MCF 10A (cell line): ENCODE data around the gene NTF4. TPM values are rescaled to one million over a fixed set of nuclear protein-coding genes. Genes with fewer than 3 reads are reported as not detected.

Source experiments
- BruUV-seq: library from RNA; stranded (reverse); fragments of 400-500 nt; replicated peaks from 2 replicates; lab custom pipeline; 2021; lab: Mats Ljungman, UMichigan
- CTCF ChIA-PET: fragments of 300-600 bp; sonication (Branson Sonifier 250); formaldehyde crosslinking; extraction: SDS; loops from one replicate; lab custom pipeline; 2021; ENCODE audit warnings: antibody characterized with exemption, inconsistent platforms; lab: Yijun Ruan, JAX
- POLR2A ChIA-PET: fragments of 300-600, 350-650 bp; sonication (Branson Sonifier 250); formaldehyde crosslinking; extraction: SDS; loops from one replicate; lab custom pipeline; 2020; ENCODE audit warnings: antibody characterized with exemption, inconsistent platforms; lab: Yijun Ruan, JAX
- DNase-seq: peaks from one replicate; pipeline ENCODE4 v3.0.0-alpha.2; 2018; ENCODE audit not compliant: unreplicated experiment
- H3K27ac Mint-ChIP-seq: one replicate; pipeline ENCODE4 v1.8.0; 2022; ENCODE audit warnings: mild to moderate bottlenecking, low read depth, mixed read lengths; ENCODE audit not compliant: unreplicated experiment
- H3K27me3 Mint-ChIP-seq: one replicate; pipeline ENCODE4 v1.8.0; 2022; ENCODE audit warnings: mixed read lengths; ENCODE audit not compliant: insufficient read depth, unreplicated experiment
- H3K36me3 Mint-ChIP-seq: one replicate; pipeline ENCODE4 v1.8.0; 2022; ENCODE audit warnings: mild to moderate bottlenecking, moderate library complexity, mixed read lengths; ENCODE audit not compliant: insufficient read depth, unreplicated experiment
- H3K4me1 Mint-ChIP-seq: one replicate; pipeline ENCODE4 v1.8.0; 2022; ENCODE audit warnings: mixed read lengths; ENCODE audit not compliant: insufficient read depth, unreplicated experiment
- H3K4me3 Mint-ChIP-seq: one replicate; pipeline ENCODE4 v1.8.0; 2022; ENCODE audit warnings: mild to moderate bottlenecking, moderate library complexity, mixed read lengths; ENCODE audit not compliant: unreplicated experiment
- H3K9me3 Mint-ChIP-seq: one replicate; pipeline ENCODE4 v1.8.0; 2022; ENCODE audit warnings: mixed read lengths; ENCODE audit not compliant: unreplicated experiment
- intact Hi-C: fragments of 100-400 bp; cut with micrococcal nuclease; formaldehyde crosslinking; loops from 2 replicates; pipeline ENCODE4 v1.14.1; 2022
- total RNA-seq: library from RNA; stranded (reverse); gene quantifications from 2 replicates; pipeline ENCODE4 v1.2.3, GENCODE V29; 2022
- TF ChIP-seq, protein P1 (sequence below): fragments of 200-600 bp; IDR thresholded peaks from one replicate; pipeline ENCODE4 v1.8.0; 2022; ENCODE audit warnings: antibody characterized with exemption, mild to moderate bottlenecking; ENCODE audit not compliant: unreplicated experiment

NTF4 gene
- total RNA-seq, 1 experiment from 2014 or later, result 7.8 TPM

- Mint-ChIP-seq H3K36me3 (peaks cover 88% of the 10 kb centered on the region), H3K27ac (no peak overlapping the region), H3K27me3 (no peaks in the 10 kb centered on the region), H3K4me1 (no peaks in the 10 kb centered on the region), H3K4me3 (no peak overlapping the region), H3K9me3 (no peaks in the 10 kb centered on the region)
- POLR2A ChIA-PET, result no interaction called here
- TF ChIP-seq, protein P1, sequence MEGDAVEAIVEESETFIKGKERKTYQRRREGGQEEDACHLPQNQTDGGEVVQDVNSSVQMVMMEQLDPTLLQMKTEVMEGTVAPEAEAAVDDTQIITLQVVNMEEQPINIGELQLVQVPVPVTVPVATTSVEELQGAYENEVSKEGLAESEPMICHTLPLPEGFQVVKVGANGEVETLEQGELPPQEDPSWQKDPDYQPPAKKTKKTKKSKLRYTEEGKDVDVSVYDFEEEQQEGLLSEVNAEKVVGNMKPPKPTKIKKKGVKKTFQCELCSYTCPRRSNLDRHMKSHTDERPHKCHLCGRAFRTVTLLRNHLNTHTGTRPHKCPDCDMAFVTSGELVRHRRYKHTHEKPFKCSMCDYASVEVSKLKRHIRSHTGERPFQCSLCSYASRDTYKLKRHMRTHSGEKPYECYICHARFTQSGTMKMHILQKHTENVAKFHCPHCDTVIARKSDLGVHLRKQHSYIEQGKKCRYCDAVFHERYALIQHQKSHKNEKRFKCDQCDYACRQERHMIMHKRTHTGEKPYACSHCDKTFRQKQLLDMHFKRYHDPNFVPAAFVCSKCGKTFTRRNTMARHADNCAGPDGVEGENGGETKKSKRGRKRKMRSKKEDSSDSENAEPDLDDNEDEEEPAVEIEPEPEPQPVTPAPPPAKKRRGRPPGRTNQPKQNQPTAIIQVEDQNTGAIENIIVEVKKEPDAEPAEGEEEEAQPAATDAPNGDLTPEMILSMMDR, result no peak
- no peak for DNase-seq
- CTCF ChIA-PET, result interaction anchor here (0.6 kb wide), 1 partner anchor 710 kb away, joined by 3 read pairs; the partner anchor contains the start of gene FUZ
- BruUV-seq, result no TSS peak
- intact Hi-C loops, result no loop called here
These were observed 38.9 kb upstream of the NTF4 start for GRCh38 chr19:49103331-49104085.

DNA sequence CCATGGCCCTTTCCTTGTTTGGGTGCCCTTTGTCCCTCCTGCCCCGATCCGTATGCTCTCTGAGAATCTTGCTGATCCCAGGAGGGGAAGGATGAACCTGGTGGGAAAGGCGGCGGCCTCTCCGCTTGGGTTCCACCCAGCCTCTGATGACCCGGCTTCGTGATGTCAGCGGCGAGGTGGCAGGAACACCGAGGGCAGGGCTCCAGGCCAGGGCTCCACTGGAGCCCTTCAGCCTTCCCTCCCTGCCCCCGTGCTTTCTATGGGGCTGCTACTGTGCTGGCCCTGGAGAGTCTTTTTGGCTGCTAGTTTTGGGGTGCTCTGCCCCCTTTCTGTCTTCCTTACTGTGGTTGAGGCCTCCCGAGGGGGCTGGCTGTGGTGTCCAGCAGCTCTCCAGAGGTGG is 37.7 kb upstream of the NTF4 start:
- H3K4me3 Mint-ChIP-seq, result no peak overlapping the region
- ChIA-PET CTCF (interaction anchor here (0.6 to 2.0 kb wide), 4 partner anchors 12 to 199 kb away, joined by 3 to 6 read pairs (median 4); partner anchors contain the start of gene LIN7B), POLR2A (no interaction called here)
- no peak for DNase-seq
- peak overlapping the region; percentile 46 for H3K27ac Mint-ChIP-seq
- intact Hi-C loops, result no loop called here
- no peaks in the 10 kb centered on the region for H3K9me3 Mint-ChIP-seq
- no peaks in the 10 kb centered on the region for H3K27me3 Mint-ChIP-seq
- peaks cover 91% of the 10 kb centered on the region for H3K36me3 Mint-ChIP-seq
- TF ChIP-seq, protein P1, result no peak
- BruUV-seq, result no TSS peak
- peaks cover 4% of the 10 kb centered on the region for H3K4me1 Mint-ChIP-seq

GRCh38 chr19:49101160-49101559 is 36.5 kb upstream of the NTF4 start:
- POLR2A ChIA-PET, result no interaction called here
- Mint-ChIP-seq H3K36me3 (peaks cover 91% of the 10 kb centered on the region), H3K9me3 (no peaks in the 10 kb centered on the region), H3K27me3 (no peaks in the 10 kb centered on the region), H3K4me1 (peaks cover 5% of the 10 kb centered on the region), H3K27ac (no peak overlapping the region), H3K4me3 (no peak overlapping the region)
- TF ChIP-seq, protein P1, result no peak
- DNase-seq, result no peak
- no TSS peak for BruUV-seq
- intact Hi-C loops, result no loop called here
- CTCF ChIA-PET, result interaction anchor here (2.0 kb wide), 2 partner anchors 8 to 13 kb away, joined by 6 read pairs; partner anchors contain the start of gene LIN7B

GRCh38 chr19:49098795-49099194 is 34.2 kb upstream of the NTF4 start:
- peaks cover 97% of the 10 kb centered on the region for H3K36me3 Mint-ChIP-seq
- TF ChIP-seq, protein P1, result no peak
- POLR2A ChIA-PET, result interaction anchor here (1.6 kb wide), 2 partner anchors 12 to 21 kb away, joined by 8 read pairs; partner anchors contain the start of gene PPFIA3
- H3K4me1 Mint-ChIP-seq, result peaks cover 5% of the 10 kb centered on the region
- H3K4me3 Mint-ChIP-seq, result no peak overlapping the region
- no peak for DNase-seq
- CTCF ChIA-PET, result interaction anchor here (0.7 to 2.7 kb wide), 20 partner anchors 8 to 148 kb away, joined by 3 to 29 read pairs (median 7); partner anchors contain the start of gene LIN7B
- H3K9me3 Mint-ChIP-seq, result no peaks in the 10 kb centered on the region
- BruUV-seq, result no TSS peak
- intact Hi-C loops, result loop anchor here (1.0 kb wide), 1 partner anchor 47 kb away; no protein-coding TSS in a partner anchor
- H3K27ac Mint-ChIP-seq, result no peak overlapping the region
- H3K27me3 Mint-ChIP-seq, result no peaks in the 10 kb centered on the region
